ENCODE data around the gene REC8.

The REC8 gene

GRCh38 chr14:24159777-24160498 is 11.9 kb upstream of the REC8 start:
- DNase-seq (ENCODE audit: low read depth in 2 of 2), result no peak

GRCh38 chr14:24160499-24160849 is 11.4 kb upstream of the REC8 start:
- DNase-seq (ENCODE audit: low read depth in 2 of 2), result no peak

GRCh38 chr14:24160850-24161804 is 10.8 kb upstream of the REC8 start, which contains the start of gene IRF9:
Gene IRF9 (plus strand): TSS chr14:24161265. CDS start chr14:24162145, 880 bp downstream.
- DNase-seq (ENCODE audit: low read depth in 2 of 2), result peak; percentile 90 to 92

GRCh38 chr14:24162093-24162492 is 9.8 kb upstream of the REC8 start:
- no peak for DNase-seq (ENCODE audit: low read depth in 2 of 2)

GRCh38 chr14:24164518-24164991 is 7.3 kb upstream of the REC8 start:
- DNase-seq (ENCODE audit: low read depth in 2 of 2), result no peak

- DNase-seq (ENCODE audit: low read depth in 2 of 2), result no peak
Observed at GRCh38 chr14:24165785-24166184, 6.1 kb upstream of the REC8 start.

GRCh38 chr14:24167469-24168114 is 4.3 kb upstream of the REC8 start:
- no peak for DNase-seq (ENCODE audit: low read depth in 2 of 2)

GRCh38 chr14:24172261-24172860 is 481 bp downstream of the REC8 start:
- no peak for DNase-seq (ENCODE audit: low read depth in 2 of 2)

- DNase-seq (ENCODE audit: low read depth in 2 of 2), result no peak
Observed at GRCh38 chr14:24172871-24173281, 996 bp downstream of the REC8 start.

GRCh38 chr14:24176599-24176998 is 4.7 kb downstream of the REC8 start:
- no peak for DNase-seq (ENCODE audit: low read depth in 2 of 2)

GRCh38 chr14:24177041-24177825 is 5.4 kb downstream of the REC8 start:
- DNase-seq (ENCODE audit: low read depth in 2 of 2), result no peak

- DNase-seq (ENCODE audit: low read depth in 2 of 2), result no peak
Observed at GRCh38 chr14:24177891-24178290, 6.0 kb downstream of the REC8 start.

- DNase-seq (ENCODE audit: low read depth in 2 of 2), result no peak
Observed at GRCh38 chr14:24178399-24179178, 6.7 kb downstream of the REC8 start.

- DNase-seq (ENCODE audit: low read depth in 2 of 2), result no peak
Observed at GRCh38 chr14:24179294-24179960, 7.5 kb downstream of the REC8 start.

- no peak for DNase-seq (ENCODE audit: low read depth in 2 of 2)
Observed at GRCh38 chr14:24179961-24180796, 8.3 kb downstream of the REC8 start.

GRCh38 chr14:24181371-24182077 is 9.6 kb downstream of the REC8 start:
- DNase-seq (ENCODE audit: low read depth in 2 of 2), result no peak

GRCh38 chr14:24182110-24182882 is 10.4 kb downstream of the REC8 start:
- no peak for DNase-seq (ENCODE audit: low read depth in 2 of 2)

Data from stimulated activated CD8-positive, alpha-beta memory T cell treated with anti-CD3 and anti-CD28 coated beads, Interleukin-15, amount 100 ng/mL, for 4 hours (primary cell).